Neural progenitor cell (in vitro differentiated cells): ENCODE data around the gene SUPT3H. TPM values are rescaled to one million over a fixed set of nuclear protein-coding genes. Genes with fewer than 3 reads are reported as not detected.

ENCODE experiments used
- DNase-seq: peaks from one replicate; pipeline ENCODE4 v3.0.0-alpha.2; 2016; ENCODE audit warnings: low spot score
- H2AFZ ChIP-seq: fragments of 200-600 bp; sonication (generic); replicated peaks from 2 replicates; pipeline ENCODE4 v1.6.1; 2016; ENCODE audit warnings: antibody characterized with exemption
- H3F3A ChIP-seq: fragments of 200-600 bp; sonication (generic); 2 replicates; pipeline ENCODE4 v1.6.1; 2016; ENCODE audit warnings: antibody characterized with exemption, low read depth
- H3K27ac ChIP-seq: fragments of 200-600 bp; sonication (generic); 2 replicates; pipeline ENCODE4 v1.5.1; 2016; ENCODE audit warnings: mild to moderate bottlenecking
- H3K27me3 ChIP-seq: fragments of 200-600 bp; sonication (generic); 2 replicates; pipeline ENCODE4 v1.6.1; 2016; ENCODE audit warnings: mild to moderate bottlenecking, moderate library complexity
- H3K36me3 ChIP-seq: fragments of 200-600 bp; sonication (generic); 2 replicates; pipeline ENCODE4 v1.5.1; 2016
- H3K4me1 ChIP-seq: fragments of 200-600 bp; sonication (generic); 2 replicates; pipeline ENCODE4 v1.6.1; 2016; ENCODE audit warnings: mixed run types
- H3K4me2 ChIP-seq: fragments of 200-600 bp; sonication (generic); 2 replicates; pipeline ENCODE4 v1.6.1; 2016
- H3K4me3 ChIP-seq: fragments of 200-600 bp; sonication (generic); 2 replicates; pipeline ENCODE4 v1.5.1; 2016
- H3K79me2 ChIP-seq: fragments of 200-600 bp; sonication (generic); 2 replicates; pipeline ENCODE4 v1.6.1; 2016; ENCODE audit warnings: low read depth
- H3K9ac ChIP-seq: fragments of 200-600 bp; sonication (generic); 2 replicates; pipeline ENCODE4 v1.6.1; 2016
- H3K9me3 ChIP-seq: fragments of 200-600 bp; sonication (generic); 2 replicates; pipeline ENCODE4 v1.5.1; 2016; ENCODE audit warnings: low read depth
- H4K20me1 ChIP-seq: fragments of 200-600 bp; sonication (generic); 2 replicates; pipeline ENCODE4 v1.6.1; 2016; ENCODE audit warnings: low read depth
- H3K27ac Mint-ChIP-seq: 3 replicates; pipeline ENCODE4 v1.8.0; 2021; ENCODE audit warnings: mixed read lengths
- H3K27me3 Mint-ChIP-seq: 2 replicates; pipeline ENCODE4 v1.8.0; 2022; ENCODE audit warnings: low read depth, mild to moderate bottlenecking, inconsistent platforms, moderate library complexity, mixed read lengths; ENCODE audit not compliant: insufficient read depth
- H3K36me3 Mint-ChIP-seq: 3 replicates; pipeline ENCODE4 v1.8.0; 2021; ENCODE audit warnings: mixed read lengths
- H3K4me1 Mint-ChIP-seq: 3 replicates; pipeline ENCODE4 v1.8.0; 2021; ENCODE audit warnings: mixed read lengths
- H3K4me3 Mint-ChIP-seq: 3 replicates; pipeline ENCODE4 v1.8.0; 2021; ENCODE audit warnings: mild to moderate bottlenecking, moderate library complexity, mixed read lengths
- H3K9me3 Mint-ChIP-seq: 3 replicates; pipeline ENCODE4 v1.8.0; 2020; ENCODE audit warnings: mixed read lengths
- CTCF ChIP-seq: fragments of 200-600 bp; sonication (generic); IDR thresholded peaks from 2 replicates; pipeline ENCODE4 v1.5.1; 2017; ENCODE audit warnings: antibody characterized with exemption, mild to moderate bottlenecking
- EZH2 ChIP-seq: fragments of 200-600 bp; sonication (generic); IDR thresholded peaks from 2 replicates; pipeline ENCODE4 v1.6.1; 2017; ENCODE audit warnings: antibody characterized with exemption, mild to moderate bottlenecking, moderate library complexity
- EZH2phosphoT487 ChIP-seq: fragments of 200-600 bp; sonication (generic); IDR thresholded peaks from 2 replicates; pipeline ENCODE4 v1.6.1; 2017; ENCODE audit warnings: antibody characterized with exemption
- total RNA-seq: library from RNA; depleted of rRNA; stranded (reverse); fragments of >200 nt; gene quantifications from 2 replicates; pipeline ENCODE4 v1.2.3, GENCODE V29; 2015; ENCODE audit warnings: low replicate concordance

The SUPT3H gene
- total RNA-seq, 1 donor from 2014 or later = 16.3 TPM

GRCh38 chr6:45036103-45036502 lies 341.6 kb downstream of the SUPT3H start:
- H3K27ac ChIP-seq = no peak overlapping the region
- no peaks in the 10 kb centered on the region for H3K9me3 ChIP-seq
- H3F3A ChIP-seq = no peaks in the 10 kb centered on the region
- no peak overlapping the region for H3K4me2 ChIP-seq
- H3K27me3 ChIP-seq = no peaks in the 10 kb centered on the region
- Mint-ChIP-seq H3K4me1 (no peaks in the 10 kb centered on the region), H3K27me3 (no peaks in the 10 kb centered on the region), H3K27ac (no peak overlapping the region), H3K36me3 (no peaks in the 10 kb centered on the region), H3K9me3 (no peaks in the 10 kb centered on the region), H3K4me3 (no peak overlapping the region)
- no peak overlapping the region for H3K9ac ChIP-seq
- H3K4me3 ChIP-seq = no peak overlapping the region
- TF ChIP-seq EZH2 (no peak), CTCF (no peak), EZH2phosphoT487 (no peak)
- no peak overlapping the region for H2AFZ ChIP-seq
- no peaks in the 10 kb centered on the region for H4K20me1 ChIP-seq
- no peaks in the 10 kb centered on the region for H3K79me2 ChIP-seq
- peaks cover 10% of the 10 kb centered on the region for H3K4me1 ChIP-seq
- no peaks in the 10 kb centered on the region for H3K36me3 ChIP-seq
- DNase-seq = no peak

GRCh38 chr6:45032426-45032825 lies 345.3 kb downstream of the SUPT3H start:
- Mint-ChIP-seq H3K9me3 (peaks cover 7% of the 10 kb centered on the region), H3K4me3 (no peak overlapping the region), H3K27ac (no peak overlapping the region), H3K27me3 (no peaks in the 10 kb centered on the region), H3K4me1 (no peaks in the 10 kb centered on the region), H3K36me3 (peaks cover 3% of the 10 kb centered on the region)
- no peak overlapping the region for H3K27ac ChIP-seq
- H2AFZ ChIP-seq = no peak overlapping the region
- H3K79me2 ChIP-seq = no peaks in the 10 kb centered on the region
- DNase-seq = no peak
- H3F3A ChIP-seq = no peaks in the 10 kb centered on the region
- H3K27me3 ChIP-seq = no peaks in the 10 kb centered on the region
- H3K9me3 ChIP-seq = no peaks in the 10 kb centered on the region
- H3K9ac ChIP-seq = no peak overlapping the region
- no peaks in the 10 kb centered on the region for H3K36me3 ChIP-seq
- peaks cover 4% of the 10 kb centered on the region for H3K4me1 ChIP-seq
- no peaks in the 10 kb centered on the region for H4K20me1 ChIP-seq
- no peak overlapping the region for H3K4me3 ChIP-seq
- TF ChIP-seq EZH2 (no peak), EZH2phosphoT487 (no peak)
- no peak overlapping the region for H3K4me2 ChIP-seq

- H3K4me3 ChIP-seq = no peak overlapping the region
- no peaks in the 10 kb centered on the region for H3F3A ChIP-seq
- H3K9ac ChIP-seq = no peak overlapping the region
- H3K9me3 ChIP-seq = no peaks in the 10 kb centered on the region
- H2AFZ ChIP-seq = no peak overlapping the region
- no peak for TF ChIP-seq CTCF
- no peak for TF ChIP-seq EZH2phosphoT487
- TF ChIP-seq EZH2 = no peak
- no peaks in the 10 kb centered on the region for H3K36me3 ChIP-seq
- peaks cover 4% of the 10 kb centered on the region for H3K4me1 ChIP-seq
- H3K79me2 ChIP-seq = no peaks in the 10 kb centered on the region
- no peaks in the 10 kb centered on the region for H4K20me1 ChIP-seq
- DNase-seq = no peak
- Mint-ChIP-seq H3K36me3 (peaks cover 6% of the 10 kb centered on the region), H3K4me3 (no peak overlapping the region), H3K27ac (no peak overlapping the region), H3K4me1 (no peaks in the 10 kb centered on the region), H3K27me3 (no peaks in the 10 kb centered on the region), H3K9me3 (peaks cover 10% of the 10 kb centered on the region)
- H3K4me2 ChIP-seq = no peak overlapping the region
- no peak overlapping the region for H3K27ac ChIP-seq
- no peaks in the 10 kb centered on the region for H3K27me3 ChIP-seq
These were observed 346.1 kb downstream of the SUPT3H start for GRCh38 chr6:45031601-45032000.

GRCh38 chr6:45027126-45027525 lies 350.6 kb downstream of the SUPT3H start:
- Histone ChIP-seq H3K4me1 (no peaks in the 10 kb centered on the region), H4K20me1 (no peaks in the 10 kb centered on the region), H3K36me3 (no peaks in the 10 kb centered on the region), H3K27me3 (no peaks in the 10 kb centered on the region), H3K4me3 (no peak overlapping the region), H2AFZ (no peak overlapping the region), H3K27ac (no peak overlapping the region), H3K9ac (no peak overlapping the region), H3K9me3 (no peaks in the 10 kb centered on the region), H3F3A (no peaks in the 10 kb centered on the region), H3K79me2 (no peaks in the 10 kb centered on the region), H3K4me2 (no peak overlapping the region)
- Mint-ChIP-seq H3K4me1 (no peaks in the 10 kb centered on the region), H3K27ac (no peak overlapping the region), H3K9me3 (peaks cover 10% of the 10 kb centered on the region), H3K4me3 (no peak overlapping the region), H3K36me3 (peaks cover 6% of the 10 kb centered on the region), H3K27me3 (no peaks in the 10 kb centered on the region)
- TF ChIP-seq CTCF (no peak), EZH2 (no peak), EZH2phosphoT487 (no peak)
- DNase-seq = no peak
